Measurements from ENCODE around the gene LPP. TPM values are rescaled to one million over a fixed set of nuclear protein-coding genes. Genes with fewer than 3 reads are reported as not detected.
A peak's percentile ranks its signal among the peaks of the same experiment; 100 is the strongest.

LPP gene
- total RNA-seq, 6 experiments from 2014 or later: 41.5 to 90.5 (median 69.5) TPM

DNA sequence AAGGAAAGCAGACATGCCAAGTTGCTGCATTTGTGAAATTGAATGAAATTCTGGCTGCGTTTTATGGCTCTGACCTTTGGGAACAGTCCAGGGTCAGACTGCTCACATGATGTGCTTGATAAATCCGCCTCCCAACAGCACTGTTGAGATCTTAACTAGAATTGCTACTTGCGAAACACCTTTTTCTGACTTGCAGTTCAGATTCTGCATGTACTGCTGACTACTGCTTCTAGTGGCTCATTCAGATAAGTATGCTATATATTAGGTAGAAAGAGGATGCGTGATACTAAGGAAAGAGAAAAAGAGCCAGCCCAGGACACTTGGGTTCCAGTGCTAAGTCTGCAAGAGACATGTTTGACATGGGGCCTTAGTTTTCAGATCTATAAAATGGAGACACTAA, 129.4 kb downstream of the LPP start:
- H3K9me3 ChIP-seq: no peaks in the 10 kb centered on the region
- ATAC-seq: peak; percentile 77 to 94 (median 88)
- no peaks in the 10 kb centered on the region for H3K27me3 ChIP-seq
- H3K4me1 ChIP-seq: peaks cover 0 to 44% (median 14%) of the 10 kb centered on the region in 4 donors
- H3K27ac ChIP-seq: peak overlapping the region in 2 of 3 donors; percentile 8 to 62
- 11% methylated on average over 4 of the region's 4 CpGs for WGBS (ENCODE audit: insufficient coverage, low coverage, low lambda C conversion rate, missing lambda C conversion rate)
- no peak overlapping the region for H3K4me3 ChIP-seq
- no peaks in the 10 kb centered on the region for H3K36me3 ChIP-seq
- intact Hi-C loops (cut with DNase I): loop anchor here in 1 of 2 donors (10.0 kb wide), 1 partner anchor 239 kb away; no protein-coding TSS in a partner anchor
- peak; percentile 40 to 80 (median 61) for DNase-seq
- TF ChIP-seq, protein P1, sequence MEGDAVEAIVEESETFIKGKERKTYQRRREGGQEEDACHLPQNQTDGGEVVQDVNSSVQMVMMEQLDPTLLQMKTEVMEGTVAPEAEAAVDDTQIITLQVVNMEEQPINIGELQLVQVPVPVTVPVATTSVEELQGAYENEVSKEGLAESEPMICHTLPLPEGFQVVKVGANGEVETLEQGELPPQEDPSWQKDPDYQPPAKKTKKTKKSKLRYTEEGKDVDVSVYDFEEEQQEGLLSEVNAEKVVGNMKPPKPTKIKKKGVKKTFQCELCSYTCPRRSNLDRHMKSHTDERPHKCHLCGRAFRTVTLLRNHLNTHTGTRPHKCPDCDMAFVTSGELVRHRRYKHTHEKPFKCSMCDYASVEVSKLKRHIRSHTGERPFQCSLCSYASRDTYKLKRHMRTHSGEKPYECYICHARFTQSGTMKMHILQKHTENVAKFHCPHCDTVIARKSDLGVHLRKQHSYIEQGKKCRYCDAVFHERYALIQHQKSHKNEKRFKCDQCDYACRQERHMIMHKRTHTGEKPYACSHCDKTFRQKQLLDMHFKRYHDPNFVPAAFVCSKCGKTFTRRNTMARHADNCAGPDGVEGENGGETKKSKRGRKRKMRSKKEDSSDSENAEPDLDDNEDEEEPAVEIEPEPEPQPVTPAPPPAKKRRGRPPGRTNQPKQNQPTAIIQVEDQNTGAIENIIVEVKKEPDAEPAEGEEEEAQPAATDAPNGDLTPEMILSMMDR (IDR thresholded peaks at IDR 0.05): peak in 3 of 4 donors; percentile 16 to 61 (median 18)
- no peak for TF ChIP-seq POLR2A (IDR thresholded peaks at IDR 0.05)

DNA sequence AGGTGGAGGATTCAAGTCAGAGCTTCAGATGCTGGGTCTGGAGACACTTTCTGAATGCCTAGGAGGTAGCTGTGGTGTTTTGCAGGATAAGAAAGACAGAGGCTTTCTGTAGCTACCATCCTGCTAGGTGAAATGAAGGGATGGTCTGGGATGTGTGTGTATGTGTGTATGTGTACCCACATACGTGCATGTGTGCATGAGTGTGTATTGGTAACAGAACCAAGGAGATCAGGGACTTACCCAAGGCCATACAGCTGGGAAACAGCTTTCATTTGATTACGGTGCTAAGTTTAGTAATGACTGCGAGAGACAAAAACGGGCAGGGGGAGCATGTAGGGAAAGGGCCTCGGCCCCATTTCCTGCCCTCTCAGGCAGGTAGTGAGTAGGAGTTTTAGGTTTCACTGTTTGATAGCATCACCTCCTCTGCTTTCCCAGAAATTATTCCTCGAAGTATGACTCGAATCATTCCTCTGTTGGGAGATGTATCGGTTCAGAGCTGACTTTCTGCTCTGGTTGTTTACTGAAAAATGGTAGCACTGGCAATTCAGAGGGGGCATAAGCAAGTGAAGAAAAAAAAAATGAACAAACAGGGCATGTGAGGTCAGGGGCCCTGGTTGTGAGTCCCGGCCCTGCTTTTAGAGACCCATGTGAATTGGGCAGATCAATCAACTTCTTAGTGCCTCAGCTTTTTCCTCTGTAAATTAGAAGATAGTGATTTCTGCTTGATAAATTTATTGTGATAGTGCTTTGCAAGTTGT, 130.7 kb downstream of the LPP start:
- WGBS (ENCODE audit: insufficient coverage, low coverage, low lambda C conversion rate, missing lambda C conversion rate): 82% methylated on average over 9 of the region's 9 CpGs
- H3K4me1 ChIP-seq: peaks cover 0 to 46% (median 16%) of the 10 kb centered on the region in 4 donors
- TF ChIP-seq, protein P1 (IDR thresholded peaks at IDR 0.05): no peak
- no peak for TF ChIP-seq POLR2A (IDR thresholded peaks at IDR 0.05)
- intact Hi-C loops (cut with DNase I): loop anchor here in 1 of 2 donors (10.0 kb wide), 1 partner anchor 240 kb away; no protein-coding TSS in a partner anchor
- no peaks in the 10 kb centered on the region for H3K9me3 ChIP-seq
- DNase-seq (no peak), ATAC-seq (no peak)
- peak overlapping the region in 1 of 3 donors; percentile 62 for H3K27ac ChIP-seq
- H3K4me3 ChIP-seq: no peak overlapping the region
- no peaks in the 10 kb centered on the region for H3K27me3 ChIP-seq
- H3K36me3 ChIP-seq: no peaks in the 10 kb centered on the region

DNA sequence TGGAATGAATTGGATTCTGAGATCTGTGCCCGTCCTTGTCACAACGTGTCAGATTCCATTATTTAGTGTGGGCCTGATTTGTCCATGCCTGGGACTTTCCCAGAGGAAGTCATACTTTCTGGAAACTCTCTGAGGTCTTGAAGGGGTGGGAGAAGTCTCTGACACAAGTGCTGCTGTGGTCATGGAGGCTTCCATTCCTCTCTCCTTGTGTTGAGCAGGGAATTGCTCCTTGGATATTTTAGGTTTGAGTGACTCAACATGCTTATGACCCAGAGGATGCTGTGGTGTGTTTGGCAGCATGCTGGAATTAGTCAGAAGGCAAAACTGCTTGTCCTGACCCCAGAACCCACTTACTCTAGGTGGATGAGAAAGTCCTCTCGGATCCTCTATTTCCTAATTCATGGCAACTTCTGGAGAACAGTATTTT, 132.1 kb downstream of the LPP start:
- intact Hi-C loops (cut with DNase I): loop anchor here in 1 of 2 donors (10.0 kb wide), 1 partner anchor 241 kb away; no protein-coding TSS in a partner anchor
- peak overlapping the region in 1 of 3 donors; percentile 3 for H3K27ac ChIP-seq

DNA sequence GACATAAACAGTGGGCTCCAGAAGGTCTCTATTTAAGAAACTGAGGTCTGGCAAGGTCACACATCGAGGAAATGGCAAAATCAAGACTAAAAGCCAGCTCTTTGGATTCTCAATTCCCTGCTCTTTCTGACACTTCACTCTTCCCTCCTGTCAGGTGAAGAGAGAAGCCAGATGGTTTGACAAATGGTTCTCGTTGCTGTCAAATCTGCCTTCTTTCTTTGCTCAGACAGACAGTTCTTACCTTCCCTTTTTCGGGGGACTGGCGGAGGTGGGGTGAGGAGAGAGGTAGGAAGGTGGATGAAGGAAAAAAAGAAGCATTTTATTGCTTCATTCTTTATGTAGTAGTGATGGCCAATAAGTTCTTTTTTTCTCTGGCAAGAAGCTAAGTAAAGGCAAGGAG, 133.4 kb downstream of the LPP start:
- WGBS (ENCODE audit: insufficient coverage, low coverage, low lambda C conversion rate, missing lambda C conversion rate): 79% methylated on average over 4 of the region's 4 CpGs
- Histone ChIP-seq H3K27ac (peak overlapping the region in 1 of 3 donors; percentile 64), H3K36me3 (no peaks in the 10 kb centered on the region), H3K27me3 (no peaks in the 10 kb centered on the region), H3K4me1 (peaks cover 0 to 65% (median 18%) of the 10 kb centered on the region in 4 donors), H3K4me3 (no peak overlapping the region), H3K9me3 (no peaks in the 10 kb centered on the region)
- DNase-seq: no peak
- no peak for ATAC-seq
- intact Hi-C loops (cut with DNase I): loop anchor here in 1 of 2 donors (10.0 kb wide), 1 partner anchor 243 kb away; no protein-coding TSS in a partner anchor
- TF ChIP-seq, protein P1 (IDR thresholded peaks at IDR 0.05): no peak
- TF ChIP-seq POLR2A (IDR thresholded peaks at IDR 0.05): no peak

More for the DNA sequence above, 132.1 kb downstream of the LPP start:
- TF ChIP-seq POLR2A (IDR thresholded peaks at IDR 0.05): no peak
- TF ChIP-seq, protein P1 (IDR thresholded peaks at IDR 0.05): no peak
- H3K4me1 ChIP-seq: peaks cover 0 to 56% (median 19%) of the 10 kb centered on the region in 4 donors
- no peaks in the 10 kb centered on the region for H3K27me3 ChIP-seq
- WGBS (ENCODE audit: insufficient coverage, low coverage, low lambda C conversion rate, missing lambda C conversion rate): 22% methylated on average over 3 of the region's 3 CpGs
- no peaks in the 10 kb centered on the region for H3K36me3 ChIP-seq
- peak in 1 of 4 donors; percentile 34 for ATAC-seq
- H3K4me3 ChIP-seq: no peak overlapping the region
- no peaks in the 10 kb centered on the region for H3K9me3 ChIP-seq
- DNase-seq: no peak

Measured in right lobe of liver (tissue), 6 donors.